Bronchial epithelial cell (primary cell): ENCODE data around the gene PC. TPM values are rescaled to one million over a fixed set of nuclear protein-coding genes. Genes with fewer than 3 reads are reported as not detected.

Experiments used
- DNase-seq: peaks from one replicate; pipeline ENCODE4 v3.0.0-alpha.2; 2010; ENCODE audit warnings: low read depth
- FAIRE-seq: peaks from 2 replicates; lab custom pipeline; 2011; peaks lifted over from hg19 to GRCh38; lab: Jason Lieb, UNC
- H3K27me3 ChIP-seq: 2 replicates; pipeline ENCODE4 v1.5.1; 2011; ENCODE audit warnings: low read length; ENCODE audit not compliant: control insufficient read depth, insufficient read depth
- H3K36me3 ChIP-seq: 2 replicates; pipeline ENCODE4 v1.5.1; 2011; ENCODE audit warnings: low read length; ENCODE audit not compliant: control insufficient read depth, insufficient read depth
- H3K4me3 ChIP-seq: 2 replicates; pipeline ENCODE4 v1.5.1; 2011; ENCODE audit warnings: mild to moderate bottlenecking, low read depth, low read length, control low read depth
- total RNA-seq: library from RNA; depleted of rRNA; stranded (reverse); fragments of >200 nt; gene quantifications from 2 replicates; pipeline ENCODE4 v1.2.1, GENCODE V29; 2014
- TF ChIP-seq, protein P1 (sequence below): IDR thresholded peaks from 2 replicates; pipeline ENCODE4 v1.5.1; 2011; ENCODE audit warnings: mild to moderate bottlenecking, moderate library complexity, low read length, control low read depth, inconsistent platforms; ENCODE audit not compliant: insufficient read depth, severe bottlenecking

The PC gene
- total RNA-seq, 1 donor from 2014 or later, result 14.2 TPM

GRCh38 chr11:66938582-66939135 lies 19.5 kb downstream of the PC start:
- TF ChIP-seq, protein P1, sequence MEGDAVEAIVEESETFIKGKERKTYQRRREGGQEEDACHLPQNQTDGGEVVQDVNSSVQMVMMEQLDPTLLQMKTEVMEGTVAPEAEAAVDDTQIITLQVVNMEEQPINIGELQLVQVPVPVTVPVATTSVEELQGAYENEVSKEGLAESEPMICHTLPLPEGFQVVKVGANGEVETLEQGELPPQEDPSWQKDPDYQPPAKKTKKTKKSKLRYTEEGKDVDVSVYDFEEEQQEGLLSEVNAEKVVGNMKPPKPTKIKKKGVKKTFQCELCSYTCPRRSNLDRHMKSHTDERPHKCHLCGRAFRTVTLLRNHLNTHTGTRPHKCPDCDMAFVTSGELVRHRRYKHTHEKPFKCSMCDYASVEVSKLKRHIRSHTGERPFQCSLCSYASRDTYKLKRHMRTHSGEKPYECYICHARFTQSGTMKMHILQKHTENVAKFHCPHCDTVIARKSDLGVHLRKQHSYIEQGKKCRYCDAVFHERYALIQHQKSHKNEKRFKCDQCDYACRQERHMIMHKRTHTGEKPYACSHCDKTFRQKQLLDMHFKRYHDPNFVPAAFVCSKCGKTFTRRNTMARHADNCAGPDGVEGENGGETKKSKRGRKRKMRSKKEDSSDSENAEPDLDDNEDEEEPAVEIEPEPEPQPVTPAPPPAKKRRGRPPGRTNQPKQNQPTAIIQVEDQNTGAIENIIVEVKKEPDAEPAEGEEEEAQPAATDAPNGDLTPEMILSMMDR, result no peak
- DNase-seq, result no peak
- no peaks in the 10 kb centered on the region for H3K36me3 ChIP-seq
- H3K4me3 ChIP-seq, result no peak overlapping the region
- no peak for FAIRE-seq
- H3K27me3 ChIP-seq, result no peaks in the 10 kb centered on the region

DNA sequence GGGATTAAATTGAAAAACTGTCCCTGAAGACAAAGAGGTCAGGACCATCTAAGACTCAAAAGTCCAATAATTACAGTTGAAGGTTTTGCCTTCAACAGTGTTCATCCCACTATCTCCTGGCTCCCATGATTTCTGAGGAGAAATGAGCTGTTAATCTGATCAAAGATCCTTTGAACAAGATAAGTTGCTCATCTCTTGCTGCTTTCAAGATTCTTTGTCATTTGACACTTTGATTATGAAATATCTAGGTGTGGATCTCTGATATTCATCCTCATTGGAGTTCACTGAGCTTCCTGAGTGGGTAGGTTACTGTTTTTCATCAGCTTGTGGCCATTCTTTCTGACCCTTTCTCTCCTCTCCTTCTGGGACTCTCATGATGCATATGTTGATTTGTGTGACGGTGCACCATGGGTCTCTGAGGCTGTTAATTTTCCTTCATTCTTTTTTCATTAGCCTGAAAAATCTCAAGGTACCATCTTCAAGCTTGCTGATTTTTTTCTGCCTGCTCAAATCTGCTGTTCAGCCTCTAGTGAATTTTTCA lies 20.9 kb downstream of the PC start:
- TF ChIP-seq, protein P1, result no peak
- no peak for FAIRE-seq
- Histone ChIP-seq H3K36me3 (no peaks in the 10 kb centered on the region), H3K27me3 (no peaks in the 10 kb centered on the region), H3K4me3 (no peak overlapping the region)
- no peak for DNase-seq

GRCh38 chr11:66936311-66936711 lies 21.9 kb downstream of the PC start:
- Histone ChIP-seq H3K27me3 (no peaks in the 10 kb centered on the region), H3K4me3 (no peak overlapping the region), H3K36me3 (no peaks in the 10 kb centered on the region)
- DNase-seq, result peak; percentile 80
- FAIRE-seq, result no peak
- TF ChIP-seq, protein P1, result no peak

- TF ChIP-seq, protein P1, result no peak
Observed at GRCh38 chr11:66934950-66935779, 23.0 kb downstream of the PC start.

DNA sequence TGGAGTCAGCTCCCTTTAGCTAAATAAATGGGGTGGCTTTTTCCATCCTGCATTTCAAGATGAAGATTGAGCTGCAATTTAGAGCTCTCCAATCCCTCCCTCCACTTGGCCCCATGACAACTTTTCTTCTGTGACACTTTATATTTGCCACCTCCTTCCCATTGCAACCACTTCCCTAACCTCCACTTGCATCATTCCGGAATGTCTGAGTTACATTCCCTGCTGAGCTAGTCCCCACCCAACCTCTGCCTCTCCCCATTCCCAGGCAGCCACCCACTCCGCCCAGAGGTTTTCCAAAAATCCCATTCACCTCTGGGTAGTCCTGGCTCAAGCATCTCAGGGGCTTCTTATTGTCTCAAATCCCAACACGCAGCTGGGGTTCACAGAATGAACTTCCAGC lies 24.7 kb downstream of the PC start:
- no peaks in the 10 kb centered on the region for H3K36me3 ChIP-seq
- FAIRE-seq, result no peak
- DNase-seq, result no peak

More at GRCh38 chr11:66934950-66935779, 23.0 kb downstream of the PC start:
- Histone ChIP-seq H3K36me3 (no peaks in the 10 kb centered on the region), H3K27me3 (no peaks in the 10 kb centered on the region), H3K4me3 (no peak overlapping the region)
- FAIRE-seq, result no peak
- DNase-seq, result no peak

More for the DNA sequence above, 24.7 kb downstream of the PC start:
- no peaks in the 10 kb centered on the region for H3K27me3 ChIP-seq
- H3K4me3 ChIP-seq, result no peak overlapping the region
- TF ChIP-seq, protein P1, result no peak
